ENCODE data around the gene ATP2C2.

- TF ChIP-seq CTCF (IDR thresholded peaks at IDR 0.05 in 2 of 3, conservative IDR thresholded peaks at IDR 0.05 in 1 of 3; ENCODE audit: insufficient read depth in 2 of 3, low read depth in 1 of 3, low read length in 3 of 3) (no peak), CHD2 (IDR thresholded peaks at IDR 0.05; ENCODE audit: low read depth, low read length) (no peak), ZNF174 (CRISPR knock-in tag; IDR thresholded peaks at IDR 0.05) (no peak), NR3C1 (CRISPR knock-in tag; IDR thresholded peaks at IDR 0.05) (no peak), ZNF407 (IDR thresholded peaks at IDR 0.05; ENCODE audit: low read depth) (no peak), ELK3 (CRISPR knock-in tag; IDR thresholded peaks at IDR 0.05) (no peak), USF2 (CRISPR knock-in tag; IDR thresholded peaks at IDR 0.05) (no peak)
These were observed 49.9 kb downstream of the ATP2C2 start for GRCh38 chr16:84418056-84418849.

Data from K562 (cell line).